Psoas muscle (tissue), 8 donors: ENCODE results near the gene CDH18. TPM values are rescaled to one million over a fixed set of nuclear protein-coding genes. Genes with fewer than 3 reads are reported as not detected.

Source experiments
- ATAC-seq, 4 donors: fragments of 200-7000 bp; cut with Tn5 transposase; one replicate each; pipeline ENCODE4 v1.9.1; 2020; ENCODE audit warnings: moderate library complexity in 3 of 4, mild to moderate bottlenecking in 2 of 4
- DNase-seq, 2 donors: peaks; one replicate each; pipeline ENCODE4 v3.0.0-alpha.2; 2020
- H3K27ac ChIP-seq: fragments of 200-600 bp; one replicate; pipeline ENCODE4 v1.8.0; 2022
- H3K27me3 ChIP-seq, 3 donors: fragments of 200-600 bp in 1 of 3; one replicate each; pipeline versions ENCODE4 v1.6.1 to v1.8.0; 2013 to 2022; ENCODE audit warnings: low read length in 2 of 3, mild to moderate bottlenecking in 2 of 3, moderate library complexity in 1 of 3; ENCODE audit not compliant: insufficient read depth in 3 of 3
- H3K36me3 ChIP-seq, 2 donors: fragments of 200-600 bp in 1 of 2; one replicate each; pipeline versions ENCODE4 v1.6.1 to v1.8.0; 2013 to 2022; ENCODE audit warnings: low read depth in 1 of 2, mild to moderate bottlenecking in 1 of 2, moderate library complexity in 1 of 2; ENCODE audit not compliant: insufficient read depth in 1 of 2
- H3K4me1 ChIP-seq: fragments of 200-600 bp; one replicate; pipeline ENCODE4 v1.8.0; 2022
- H3K4me3 ChIP-seq: fragments of 200-600 bp; one replicate; pipeline ENCODE4 v1.8.0; 2022; ENCODE audit warnings: mild to moderate bottlenecking
- H3K9me3 ChIP-seq: fragments of 200-600 bp; one replicate; pipeline ENCODE4 v1.8.0; 2022
- WGBS, 3 donors: extraction: QIAGEN DNeasy Blood & Tissue Kit; methylation state at CpG; one replicate each; pipeline versions ENCODE4 v1.1.6 to v1.1.7; 2013; 5-methylcytosine and 5-hydroxymethylcytosine counted together
- intact Hi-C, 2 donors: fragments of 100-400 bp; cut with DNase I; formaldehyde crosslinking; loops; one replicate each; pipeline versions ENCODE4 v1.11.0 to v1.14.2; 2022
- polyA plus RNA-seq, 3 donors: library from polyadenylated mRNA; stranded (reverse); fragments of 200-250 nt; gene quantifications; one replicate each; pipeline ENCODE4 v1.2.3, GENCODE V29; 2013
- total RNA-seq, 4 donors: library from RNA; stranded (reverse); fragmentation: NEBNext Ultra II Directional in 2 of 4; extraction: Animal tissue kit (Norgen Biotek cat#: 25700) in 2 of 4; gene quantifications; one replicate each; pipeline versions ENCODE4 v1.2.1 to v1.2.4, GENCODE V29; 2021 to 2023
- TF ChIP-seq, protein P1 (sequence below): fragments of 200-600 bp; IDR thresholded peaks from one replicate; pipeline ENCODE4 v1.8.0; 2022; ENCODE audit warnings: antibody characterized with exemption
- donor health status: healthy with polysubstance abuse.
- donor health status: DM: no; HTN: no; CAD: no; lungs with moderate emphysema.
- donor health status: Bipolar disorder and iron deficiency.
- donor health status: healthy.
- donor health status: DM: yes; HTN: yes; CAD: no.
- donor health status: DM: no; HTN: no; CAD: no.
- donor health status: DM: no; HTN: no; CAD: no.
- donor health status: DM: yes; HTN: yes; CAD: no.

CDH18 gene
- total and polyA plus RNA-seq, 7 donors = 0.03 TPM; not detected in 5

DNA sequence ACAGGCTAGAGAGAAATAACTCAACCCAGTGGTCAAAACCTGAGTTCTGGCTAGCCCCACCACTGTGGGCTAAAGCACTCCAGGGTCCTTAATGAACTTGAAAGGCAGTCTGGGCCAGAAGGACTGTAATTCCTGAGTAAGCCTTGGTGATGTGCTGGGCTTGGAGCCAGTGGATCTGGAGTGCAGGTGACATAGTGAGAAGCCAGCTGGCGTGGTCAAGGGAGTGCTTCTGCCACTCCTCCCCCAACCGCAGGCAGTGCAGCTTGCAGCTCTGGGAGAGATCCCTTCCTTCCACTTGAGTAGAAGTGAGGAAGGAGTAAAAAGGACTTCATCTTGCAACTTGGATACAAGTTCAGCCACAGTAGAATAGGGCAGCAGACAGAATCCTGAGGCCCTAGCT is 424.0 kb downstream of the CDH18 start:
- Histone ChIP-seq H3K27me3 (no peaks in the 10 kb centered on the region), H3K9me3 (no peaks in the 10 kb centered on the region), H3K4me3 (no peak overlapping the region), H3K27ac (no peak overlapping the region), H3K36me3 (no peaks in the 10 kb centered on the region), H3K4me1 (no peaks in the 10 kb centered on the region)
- WGBS, 3 donors = 65 to 73% (median 72%) methylated on average over 2 of the region's 2 CpGs
- no peak for ATAC-seq
- no peak for DNase-seq
- intact Hi-C loops = no loop called here
- TF ChIP-seq, protein P1, sequence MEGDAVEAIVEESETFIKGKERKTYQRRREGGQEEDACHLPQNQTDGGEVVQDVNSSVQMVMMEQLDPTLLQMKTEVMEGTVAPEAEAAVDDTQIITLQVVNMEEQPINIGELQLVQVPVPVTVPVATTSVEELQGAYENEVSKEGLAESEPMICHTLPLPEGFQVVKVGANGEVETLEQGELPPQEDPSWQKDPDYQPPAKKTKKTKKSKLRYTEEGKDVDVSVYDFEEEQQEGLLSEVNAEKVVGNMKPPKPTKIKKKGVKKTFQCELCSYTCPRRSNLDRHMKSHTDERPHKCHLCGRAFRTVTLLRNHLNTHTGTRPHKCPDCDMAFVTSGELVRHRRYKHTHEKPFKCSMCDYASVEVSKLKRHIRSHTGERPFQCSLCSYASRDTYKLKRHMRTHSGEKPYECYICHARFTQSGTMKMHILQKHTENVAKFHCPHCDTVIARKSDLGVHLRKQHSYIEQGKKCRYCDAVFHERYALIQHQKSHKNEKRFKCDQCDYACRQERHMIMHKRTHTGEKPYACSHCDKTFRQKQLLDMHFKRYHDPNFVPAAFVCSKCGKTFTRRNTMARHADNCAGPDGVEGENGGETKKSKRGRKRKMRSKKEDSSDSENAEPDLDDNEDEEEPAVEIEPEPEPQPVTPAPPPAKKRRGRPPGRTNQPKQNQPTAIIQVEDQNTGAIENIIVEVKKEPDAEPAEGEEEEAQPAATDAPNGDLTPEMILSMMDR = no peak

DNA sequence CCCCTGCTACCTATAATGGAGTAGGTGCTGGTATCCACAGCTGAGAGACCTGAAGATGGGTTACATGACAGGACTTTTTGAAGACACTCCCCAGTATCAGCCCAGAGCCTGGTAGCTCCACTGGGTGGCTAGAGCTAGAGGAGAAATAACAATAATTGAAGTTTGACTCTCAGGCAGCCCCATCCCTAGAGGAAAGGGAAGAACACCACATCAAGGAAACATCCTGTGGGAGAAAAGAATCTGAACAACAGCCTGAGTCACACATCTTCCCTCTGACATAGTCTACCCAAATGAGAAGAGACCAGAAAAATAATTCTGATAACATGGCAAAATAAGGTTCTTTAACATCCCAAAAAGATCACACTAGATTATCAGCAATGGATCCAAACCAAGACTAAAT is 432.1 kb downstream of the CDH18 start:
- Histone ChIP-seq H3K9me3 (no peaks in the 10 kb centered on the region), H3K36me3 (no peaks in the 10 kb centered on the region), H3K27me3 (no peaks in the 10 kb centered on the region), H3K4me3 (no peak overlapping the region), H3K4me1 (no peaks in the 10 kb centered on the region), H3K27ac (no peak overlapping the region)
- ATAC-seq (no peak), DNase-seq (no peak)
- TF ChIP-seq, protein P1 = no peak
- intact Hi-C loops = no loop called here

DNA sequence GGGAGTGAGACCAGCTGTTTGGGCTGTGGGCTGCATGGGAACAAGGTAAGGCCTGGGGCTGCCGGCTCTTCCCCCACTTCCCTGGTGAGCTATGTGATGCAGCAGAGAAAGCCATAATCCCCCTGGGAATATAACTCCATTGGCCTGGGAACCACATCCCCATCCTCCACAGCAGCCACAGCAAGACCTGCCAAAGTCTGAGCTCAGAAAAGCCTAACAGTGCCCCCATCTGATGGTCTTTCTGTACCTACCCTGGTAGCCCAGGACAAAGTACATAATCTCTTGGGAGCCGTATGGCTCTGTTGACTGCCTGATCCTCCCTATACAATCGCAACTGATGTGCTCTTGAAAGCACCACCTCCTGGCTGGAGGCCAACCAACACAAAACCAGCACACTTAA is 432.6 kb downstream of the CDH18 start:
- Histone ChIP-seq H3K36me3 (no peaks in the 10 kb centered on the region), H3K4me3 (no peak overlapping the region), H3K27me3 (no peaks in the 10 kb centered on the region), H3K27ac (no peak overlapping the region), H3K9me3 (no peaks in the 10 kb centered on the region), H3K4me1 (no peaks in the 10 kb centered on the region)
- ATAC-seq = no peak
- no peak for DNase-seq
- intact Hi-C loops = no loop called here
- TF ChIP-seq, protein P1 = no peak
- 63 to 91% (median 89%) methylated on average over 3 of the region's 3 CpGs for WGBS, 3 donors

DNA sequence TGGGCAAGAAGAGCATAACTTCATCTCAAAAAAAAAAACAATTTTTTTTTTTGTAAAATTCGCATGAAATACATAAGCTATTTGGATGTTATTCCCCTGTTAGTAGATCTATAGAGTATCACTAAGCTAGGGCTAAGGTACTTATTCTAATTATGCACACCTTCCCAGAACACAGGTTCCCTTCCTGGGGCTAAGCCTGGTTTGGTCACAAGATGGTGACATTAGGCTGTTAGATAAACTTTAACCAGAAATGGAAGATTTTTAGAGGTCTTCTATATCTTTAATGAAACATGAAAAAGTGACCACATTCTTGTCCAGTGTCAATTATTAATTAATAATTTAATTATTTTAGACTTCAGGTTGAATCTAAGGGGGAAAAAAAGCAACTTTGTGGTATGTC is 433.5 kb downstream of the CDH18 start:
- WGBS, 3 donors = 90 to 91% (median 90%) methylated on average over 1 of the region's 1 CpG
- Histone ChIP-seq H3K4me3 (no peak overlapping the region), H3K4me1 (no peaks in the 10 kb centered on the region), H3K27ac (no peak overlapping the region), H3K27me3 (no peaks in the 10 kb centered on the region), H3K9me3 (no peaks in the 10 kb centered on the region), H3K36me3 (no peaks in the 10 kb centered on the region)
- TF ChIP-seq, protein P1 = no peak
- intact Hi-C loops = no loop called here
- no peak for ATAC-seq
- DNase-seq = no peak

DNA sequence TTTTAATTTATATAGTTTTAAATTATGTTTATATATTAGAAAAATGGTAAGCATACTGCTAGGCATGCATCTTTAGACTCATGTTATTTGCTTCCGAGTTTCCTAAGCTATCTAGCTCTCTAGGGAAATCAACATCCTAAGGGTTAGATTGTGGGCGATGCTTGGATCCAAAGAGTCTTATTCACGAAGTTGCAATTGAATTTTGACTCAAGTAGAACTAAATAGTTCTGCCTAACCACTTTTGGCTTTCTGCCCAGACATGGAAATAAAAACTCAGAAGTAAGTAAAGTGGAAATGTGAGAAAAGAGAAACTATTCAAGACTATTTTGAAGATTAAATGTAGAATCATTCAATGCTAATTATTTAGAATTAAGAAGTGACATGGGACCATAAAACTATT is 440.4 kb downstream of the CDH18 start:
- H3K4me3 ChIP-seq = no peak overlapping the region
- ATAC-seq (no peak), DNase-seq (no peak)
- no peaks in the 10 kb centered on the region for H3K27me3 ChIP-seq
- no peaks in the 10 kb centered on the region for H3K4me1 ChIP-seq
- intact Hi-C loops = no loop called here
- TF ChIP-seq, protein P1 = no peak
- no peaks in the 10 kb centered on the region for H3K36me3 ChIP-seq
- H3K27ac ChIP-seq = no peak overlapping the region
- WGBS, 3 donors = 1 to 8% (median 6%) methylated on average over 3 of the region's 3 CpGs
- peaks cover 3% of the 10 kb centered on the region for H3K9me3 ChIP-seq
